ENCODE results near the gene EFCAB12. TPM values are rescaled to one million over a fixed set of nuclear protein-coding genes. Genes with fewer than 3 reads are reported as not detected.
"Not testable (repeated sequence)": the region's sequence is repeated elsewhere in the genome, so short reads cannot be mapped to it uniquely, and the experiment has no call there.

Gene EFCAB12
- total and polyA plus RNA-seq, 2 donors (not counting 3 experiments of a cell fraction or from before 2014, with no cell fraction given): 0.15 to 0.49 TPM

GRCh38 chr3:129363356-129363755, 65.1 kb downstream of the EFCAB12 start:
- H2AFZ ChIP-seq (ENCODE audit: low read depth, low read length); BruUV-seq (replicated peaks); intact Hi-C loops (cut with micrococcal nuclease); H3K79me2 ChIP-seq (ENCODE audit: control insufficient read depth, insufficient read depth, low read length); H4K20me1 ChIP-seq (replicated peaks; ENCODE audit: control insufficient read depth, extremely low read depth, insufficient read depth, low read length); H3K27me3 ChIP-seq (ENCODE audit: control insufficient read depth in 2 of 2, insufficient read depth in 2 of 2, low read length in 2 of 2); FAIRE-seq; H3K4me2 ChIP-seq (ENCODE audit: insufficient read depth, low read length); dilution Hi-C loops (cut with MboI; ENCODE audit: extremely low pct_ligation_motif_present, low sequenced_read_pairs); H3K4me1 ChIP-seq (ENCODE audit: control insufficient read depth, extremely low read depth, insufficient read depth, low read length); H3K36me3 ChIP-seq (ENCODE audit: control insufficient read depth in 2 of 2, extremely low read depth in 1 of 2, insufficient read depth in 2 of 2, low read length in 2 of 2); POLR2A ChIA-PET; H3K9ac ChIP-seq (replicated peaks; ENCODE audit: extremely low read depth, insufficient read depth, low read length); H3K4me3 ChIP-seq (replicated peaks in 1 of 3; ENCODE audit: insufficient read depth in 1 of 3, low read depth in 1 of 3, low read length in 3 of 3); H3K9me1 ChIP-seq (replicated peaks; ENCODE audit: control insufficient read depth, extremely low read depth, insufficient read depth, low read length); DNase-seq (ENCODE audit: low read depth, low spot score); H3K27ac ChIP-seq (ENCODE audit: insufficient read depth, low read depth, low read length); CTCF ChIA-PET; H3K9me3 ChIP-seq (replicated peaks; ENCODE audit: control insufficient read depth, insufficient read depth, low read length): not testable (repeated sequence)

- Histone ChIP-seq H3K79me2 (ENCODE audit: control insufficient read depth, insufficient read depth, low read length) (no peaks in the 10 kb centered on the region), H3K9ac (replicated peaks; ENCODE audit: extremely low read depth, insufficient read depth, low read length) (no peak overlapping the region), H3K4me1 (ENCODE audit: control insufficient read depth, extremely low read depth, insufficient read depth, low read length) (no peaks in the 10 kb centered on the region), H4K20me1 (replicated peaks; ENCODE audit: control insufficient read depth, extremely low read depth, insufficient read depth, low read length) (no peaks in the 10 kb centered on the region), H3K4me3 (replicated peaks in 1 of 3; ENCODE audit: insufficient read depth in 1 of 3, low read depth in 1 of 3, low read length in 3 of 3) (no peak overlapping the region), H3K9me3 (replicated peaks; ENCODE audit: control insufficient read depth, insufficient read depth, low read length) (no peaks in the 10 kb centered on the region), H2AFZ (ENCODE audit: low read depth, low read length) (no peak overlapping the region), H3K4me2 (ENCODE audit: insufficient read depth, low read length) (no peak overlapping the region), H3K27me3 (ENCODE audit: control insufficient read depth in 2 of 2, insufficient read depth in 2 of 2, low read length in 2 of 2) (no peaks in the 10 kb centered on the region), H3K9me1 (replicated peaks; ENCODE audit: control insufficient read depth, extremely low read depth, insufficient read depth, low read length) (no peaks in the 10 kb centered on the region), H3K27ac (ENCODE audit: insufficient read depth, low read depth, low read length) (no peak overlapping the region), H3K36me3 (ENCODE audit: control insufficient read depth in 2 of 2, extremely low read depth in 1 of 2, insufficient read depth in 2 of 2, low read length in 2 of 2) (no peaks in the 10 kb centered on the region)
- CTCF ChIA-PET: no interaction called here
- dilution Hi-C loops (cut with MboI; ENCODE audit: extremely low pct_ligation_motif_present, low sequenced_read_pairs) (no loop called here), intact Hi-C loops (cut with micrococcal nuclease) (no loop called here)
- TF ChIP-seq CTCF (IDR thresholded peaks at IDR 0.05; ENCODE audit: extremely low read depth in 1 of 2, insufficient read depth in 1 of 2, low read depth in 1 of 2, low read length in 2 of 2): no peak
- TF ChIP-seq FOS (IDR thresholded peaks at IDR 0.05; ENCODE audit: borderline replicate concordance, insufficient read depth, low read length): no peak
- no peak for TF ChIP-seq JUN (IDR thresholded peaks at IDR 0.05; ENCODE audit: borderline replicate concordance, insufficient read depth, insufficient read length, low read depth)
- no peak for TF ChIP-seq EZH2 (IDR thresholded peaks at IDR 0.05; ENCODE audit: borderline replicate concordance, low read depth, low read length, severe bottlenecking)
- TF ChIP-seq MYC (IDR thresholded peaks at IDR 0.05; ENCODE audit: low read depth, low read length): no peak
- TF ChIP-seq POLR2AphosphoS5 (IDR thresholded peaks at IDR 0.05; ENCODE audit: insufficient read depth, low read depth, low read length): no peak
- TF ChIP-seq GATA2 (IDR thresholded peaks at IDR 0.05; ENCODE audit: insufficient read depth, insufficient read length, low read depth, low read length): no peak
- TF ChIP-seq POLR2A (IDR thresholded peaks at IDR 0.05; ENCODE audit: low read depth, low read length): no peak
- TF ChIP-seq MAX (IDR thresholded peaks at IDR 0.05; ENCODE audit: insufficient read depth, insufficient read length): no peak
- BruUV-seq (replicated peaks): no TSS peak
- POLR2A ChIA-PET: no interaction called here
- no peak for FAIRE-seq
- DNase-seq (ENCODE audit: low read depth, low spot score): no peak
Measured at GRCh38 chr3:129360705-129361460, 67.6 kb downstream of the EFCAB12 start.

Measured in endothelial cell of umbilical vein (primary cell).